Panc1 (cell line): ENCODE data around the gene LEKR1. TPM values are rescaled to one million over a fixed set of nuclear protein-coding genes. Genes with fewer than 3 reads are reported as not detected.

Experiments
- ATAC-seq: fragments of 200-7000 bp; cut with Tn5 transposase; 2 replicates; pipeline ENCODE4 v1.9.1; 2020; ENCODE audit warnings: mild to moderate bottlenecking, moderate library complexity
- BruUV-seq: library from RNA; stranded (reverse); fragments of 400-500 nt; replicated peaks from 2 replicates; lab custom pipeline; 2021; lab: Mats Ljungman, UMichigan
- CTCF ChIA-PET: fragments of 300-600 bp; sonication (Branson Sonifier 250); formaldehyde crosslinking; loops from one replicate; lab custom pipeline; 2022; ENCODE audit warnings: antibody characterized with exemption; lab: Charles Lee
- POLR2A ChIA-PET: fragments of 300-600 bp; sonication (Branson Sonifier 250); formaldehyde crosslinking; loops from one replicate; lab custom pipeline; 2022; ENCODE audit warnings: antibody characterized with exemption; lab: Charles Lee
- DNase-seq: peaks from one replicate; pipeline ENCODE4 v3.0.0-alpha.2; 2010; ENCODE audit warnings: low read depth, low spot score
- H3K27ac ChIP-seq: 2 replicates; pipeline ENCODE4 v1.5.1; 2011; ENCODE audit warnings: mild to moderate bottlenecking, low read length, inconsistent platforms
- H3K27me3 ChIP-seq: fragments of 200-500 bp; sonication (Bioruptor generic); 2 replicates; pipeline ENCODE4 v1.6.0; 2014; ENCODE audit warnings: low read length, inconsistent platforms; ENCODE audit not compliant: control insufficient read depth, insufficient read depth
- H3K36me3 ChIP-seq: fragments of 200-500 bp; sonication (Bioruptor generic); 2 replicates; pipeline ENCODE4 v1.5.1; 2014; ENCODE audit warnings: inconsistent platforms, mild to moderate bottlenecking, low read length, moderate library complexity; ENCODE audit not compliant: control insufficient read depth, insufficient read depth
- H3K4me1 ChIP-seq: 2 replicates; pipeline ENCODE4 v1.5.1; 2011; ENCODE audit warnings: inconsistent platforms, mild to moderate bottlenecking, low read length, moderate library complexity; ENCODE audit not compliant: control insufficient read depth, insufficient read depth
- H3K4me3 ChIP-seq, 2 experiments: 2 replicates each; pipeline ENCODE4 v1.5.1; 2011 to 2012; ENCODE audit warnings: low read depth in 2 of 2, low read length in 2 of 2, mild to moderate bottlenecking in 2 of 2, inconsistent platforms in 1 of 2, moderate library complexity in 1 of 2
- H3K9me3 ChIP-seq: fragments of 200-500 bp; sonication (Bioruptor generic); 2 replicates; pipeline ENCODE4 v1.5.1; 2014; ENCODE audit warnings: low read depth, mild to moderate bottlenecking, inconsistent platforms, low read length, moderate library complexity; ENCODE audit not compliant: control insufficient read depth, insufficient read depth
- CTCF ChIP-seq: fragments of 450-650 bp; IDR thresholded peaks from 2 replicates; pipeline ENCODE4 v1.5.1; 2017; ENCODE audit warnings: mild to moderate bottlenecking
- POLR2AphosphoS5 ChIP-seq: IDR thresholded peaks from 2 replicates; pipeline ENCODE4 v1.6.1; 2012; ENCODE audit warnings: mild to moderate bottlenecking, low read depth, low read length, moderate library complexity
- REST ChIP-seq, 2 experiments: IDR thresholded peaks; 2 replicates each; pipeline ENCODE4 v1.6.1; 2011 to 2012; ENCODE audit warnings: low read depth in 2 of 2, control low read depth in 1 of 2, low read length in 1 of 2, mild to moderate bottlenecking in 1 of 2, moderate library complexity in 1 of 2; ENCODE audit not compliant: insufficient read depth in 1 of 2
- SIN3A ChIP-seq: IDR thresholded peaks from 2 replicates; pipeline ENCODE4 v1.6.1; 2012; ENCODE audit warnings: low read depth, mild to moderate bottlenecking, low read length, moderate library complexity, borderline replicate concordance; ENCODE audit not compliant: insufficient read depth
- TCF7L2 ChIP-seq: IDR thresholded peaks from 2 replicates; pipeline ENCODE4 v1.6.1; 2011; ENCODE audit warnings: mild to moderate bottlenecking, low read depth, low read length, inconsistent platforms
- in situ Hi-C: cut with HindIII; loops from 2 replicates; pipeline ENCODE4 v1.10.0; 2016; ENCODE audit warnings: low sequenced_read_pairs, low pct_unique_long_range_greater_than_20kb
- intact Hi-C: fragments of 100-400 bp; cut with micrococcal nuclease; formaldehyde crosslinking; loops from one replicate; pipeline ENCODE4 v1.10.0; 2022; ENCODE audit not compliant: unreplicated experiment
- total RNA-seq: library from RNA; stranded (reverse); gene quantifications from one replicate; pipeline ENCODE4 v1.2.1, GENCODE V29; 2021; ENCODE audit not compliant: unreplicated experiment

Gene LEKR1
- total RNA-seq, 1 experiment from 2014 or later = not detected

- H3K36me3 ChIP-seq = no peaks in the 10 kb centered on the region
- no peak for TF ChIP-seq CTCF
- TF ChIP-seq POLR2AphosphoS5 = no peak
- no peak for TF ChIP-seq REST (IDR thresholded peaks at IDR 0.05; ENCODE audit: insufficient read depth in 1 of 2, low read depth in 2 of 2, low read length in 1 of 2)
- TF ChIP-seq SIN3A = no peak
- TF ChIP-seq TCF7L2 = no peak
- H3K27ac ChIP-seq = no peak overlapping the region
- no peaks in the 10 kb centered on the region for H3K4me1 ChIP-seq
- BruUV-seq = no TSS peak
- H3K9me3 ChIP-seq = peaks cover 6% of the 10 kb centered on the region; the same call in 1 of the 2 replicates
- intact Hi-C loops (no loop called here), in situ Hi-C loops (no loop called here)
- DNase-seq = no peak
- POLR2A ChIA-PET = no interaction called here
- no peak for ATAC-seq
- CTCF ChIA-PET = no interaction called here
- H3K27me3 ChIP-seq = no peaks in the 10 kb centered on the region
- H3K4me3 ChIP-seq = no peak overlapping the region
Observed at GRCh38 chr3:156919818-156920217, 93.7 kb downstream of the LEKR1 start.

GRCh38 chr3:156920399-156920798 lies 94.2 kb downstream of the LEKR1 start:
- H3K9me3 ChIP-seq = peaks cover 8% of the 10 kb centered on the region; the same call in 1 of the 2 replicates
- no peaks in the 10 kb centered on the region for H3K4me1 ChIP-seq
- intact Hi-C loops (no loop called here), in situ Hi-C loops (no loop called here)
- TF ChIP-seq POLR2AphosphoS5 (no peak), REST (IDR thresholded peaks at IDR 0.05; ENCODE audit: insufficient read depth in 1 of 2, low read depth in 2 of 2, low read length in 1 of 2) (no peak), SIN3A (no peak), TCF7L2 (no peak), CTCF (no peak)
- no peaks in the 10 kb centered on the region for H3K36me3 ChIP-seq
- no peak overlapping the region for H3K27ac ChIP-seq
- CTCF ChIA-PET = no interaction called here
- POLR2A ChIA-PET = no interaction called here
- no peak for DNase-seq
- H3K4me3 ChIP-seq = no peak overlapping the region
- no TSS peak for BruUV-seq
- H3K27me3 ChIP-seq = no peaks in the 10 kb centered on the region
- ATAC-seq = no peak
